Liver (tissue), 9 donors: Measurements from ENCODE around the gene LRRC7. TPM values are rescaled to one million over a fixed set of nuclear protein-coding genes. Genes with fewer than 3 reads are reported as not detected.

Experiments
- DNase-seq: peaks from one replicate; pipeline ENCODE4 v3.0.0-alpha.2; 2017; ENCODE audit warnings: low spot score
- H3K27ac ChIP-seq, 2 donors: one replicate each; pipeline ENCODE4 v1.7.0; 2013; ENCODE audit warnings: inconsistent platforms in 2 of 2, low read length in 2 of 2, control low read depth in 1 of 2, low read depth in 1 of 2, mild to moderate bottlenecking in 1 of 2
- H3K27me3 ChIP-seq, 4 donors: one replicate each; pipeline versions ENCODE4 v1.6.1 to v1.7.0; 2013; ENCODE audit warnings: low read length in 3 of 4, inconsistent platforms in 1 of 4, mild to moderate bottlenecking in 1 of 4, moderate library complexity in 1 of 4; ENCODE audit not compliant: control insufficient read depth in 4 of 4, insufficient read depth in 4 of 4
- H3K36me3 ChIP-seq, 4 donors: one replicate each; pipeline versions ENCODE4 v1.6.1 to v1.7.0; 2013; ENCODE audit warnings: low read length in 3 of 4, mild to moderate bottlenecking in 3 of 4, low read depth in 1 of 4, moderate library complexity in 1 of 4; ENCODE audit not compliant: control insufficient read depth in 4 of 4, insufficient read depth in 3 of 4
- H3K4me1 ChIP-seq, 4 donors: one replicate each; pipeline versions ENCODE4 v1.6.1 to v1.7.0; 2013; ENCODE audit warnings: low read length in 3 of 4, mild to moderate bottlenecking in 3 of 4, moderate library complexity in 1 of 4; ENCODE audit not compliant: control insufficient read depth in 4 of 4, insufficient read depth in 4 of 4
- H3K4me3 ChIP-seq, 3 donors: one replicate each; pipeline versions ENCODE4 v1.6.1 to v1.7.0; 2013; ENCODE audit warnings: low read length in 3 of 3, control low read depth in 1 of 3, low read depth in 1 of 3, mild to moderate bottlenecking in 1 of 3
- H3K9ac ChIP-seq, 2 donors: one replicate each; pipeline ENCODE4 v1.7.0; 2013; ENCODE audit warnings: low read length in 2 of 2, mild to moderate bottlenecking in 2 of 2, moderate library complexity in 2 of 2, control low read depth in 1 of 2, low read depth in 1 of 2
- H3K9me3 ChIP-seq, 4 donors: one replicate each; pipeline versions ENCODE4 v1.6.1 to v1.7.0; 2013; ENCODE audit warnings: low read length in 3 of 4; ENCODE audit not compliant: control insufficient read depth in 4 of 4
- ATF3 ChIP-seq: IDR thresholded peaks from 2 replicates; pipeline ENCODE4 v1.6.1; 2016; ENCODE audit warnings: antibody characterized with exemption
- CTCF ChIP-seq: fragments of 150-350 bp; IDR thresholded peaks from 2 replicates; pipeline ENCODE4 v1.5.1; 2017; ENCODE audit warnings: improper control_type of control experiment, low read depth, low read length; ENCODE audit not compliant: missing input control
- EGR1 ChIP-seq, 2 donors: IDR thresholded peaks; 2 replicates each; pipeline ENCODE4 v1.6.1; 2016 to 2018; ENCODE audit warnings: antibody characterized with exemption in 2 of 2, low read depth in 2 of 2
- FOXA2 ChIP-seq: IDR thresholded peaks from 2 replicates; pipeline ENCODE4 v1.6.1; 2016; ENCODE audit warnings: antibody characterized with exemption
- GABPA ChIP-seq, 2 donors: IDR thresholded peaks in 1 of 2; conservative IDR thresholded peaks in 1 of 2; 2 replicates each; pipeline ENCODE4 v1.6.1; 2016; ENCODE audit warnings: antibody characterized with exemption in 2 of 2, mild to moderate bottlenecking in 1 of 2, moderate library complexity in 1 of 2
- HNF4A ChIP-seq, 2 donors: conservative IDR thresholded peaks; 2 replicates each; pipeline ENCODE4 v1.6.1; 2016; ENCODE audit warnings: antibody characterized with exemption in 2 of 2, mild to moderate bottlenecking in 2 of 2
- HNF4G ChIP-seq: IDR thresholded peaks from 2 replicates; pipeline ENCODE4 v1.6.1; 2016; ENCODE audit warnings: antibody characterized with exemption
- JUND ChIP-seq, 2 donors: IDR thresholded peaks; 2 replicates each; pipeline ENCODE4 v1.6.1; 2016; ENCODE audit warnings: antibody characterized with exemption in 2 of 2
- MAX ChIP-seq: IDR thresholded peaks from 2 replicates; pipeline ENCODE4 v1.6.1; 2016; ENCODE audit warnings: antibody characterized with exemption
- NR2F2 ChIP-seq: IDR thresholded peaks from 2 replicates; pipeline ENCODE4 v1.6.1; 2016; ENCODE audit warnings: antibody characterized with exemption
- REST ChIP-seq: IDR thresholded peaks from 2 replicates; pipeline ENCODE4 v1.6.1; 2016; ENCODE audit warnings: antibody characterized with exemption, mild to moderate bottlenecking
- RXRA ChIP-seq, 2 donors: IDR thresholded peaks; 2 replicates each; pipeline ENCODE4 v1.6.1; 2017 to 2018; ENCODE audit warnings: antibody characterized with exemption in 2 of 2, mild to moderate bottlenecking in 1 of 2
- SP1 ChIP-seq: IDR thresholded peaks from 2 replicates; pipeline ENCODE4 v1.6.1; 2018; ENCODE audit warnings: antibody characterized with exemption, mild to moderate bottlenecking
- TAF1 ChIP-seq: conservative IDR thresholded peaks from 2 replicates; pipeline ENCODE4 v1.6.1; 2016; ENCODE audit warnings: antibody characterized with exemption, mild to moderate bottlenecking
- YY1 ChIP-seq: IDR thresholded peaks from 2 replicates; pipeline ENCODE4 v1.6.1; 2016; ENCODE audit warnings: antibody characterized with exemption, mild to moderate bottlenecking
- ZBTB33 ChIP-seq: IDR thresholded peaks from 2 replicates; pipeline ENCODE4 v1.6.1; 2016; ENCODE audit warnings: antibody characterized with exemption
- WGBS: extraction: QIAGEN DNeasy Blood & Tissue Kit; methylation state at CpG from one replicate; pipeline ENCODE4 v1.1.7; 2013; 5-methylcytosine and 5-hydroxymethylcytosine counted together
- polyA plus RNA-seq, 2 donors: library from polyadenylated mRNA; stranded (reverse) in 1 of 2; unstranded in 1 of 2; fragments of 200-250 nt in 1 of 2; fragments of >200 nt in 1 of 2; fragmentation: Nextera tagmentation in 1 of 2; extraction: Ambion mirVana in 1 of 2; gene quantifications; one replicate each; pipeline versions ENCODE4 v1.2.1 to v1.2.3, GENCODE V29; 2013 to 2015
- total RNA-seq, 2 donors: library from RNA; depleted of rRNA; stranded (reverse); fragments of >200 nt; gene quantifications; one replicate each; pipeline ENCODE4 v1.2.3, GENCODE V29; 2014
- donor health status: healthy.
- donor health status: healthy.
- donor health status: healthy.
- donor health status: healthy.
- donor health status: healthy.

Gene LRRC7
- total and polyA plus RNA-seq, 4 donors = 0.08 to 1.1 (median 0.67) TPM

GRCh38 chr1:69671363-69672010 lies 103.8 kb downstream of the LRRC7 start:
- Histone ChIP-seq H3K36me3 (no peaks in the 10 kb centered on the region), H3K27me3 (no peaks in the 10 kb centered on the region), H3K27ac (no peak overlapping the region), H3K4me3 (no peak overlapping the region), H3K9me3 (no peaks in the 10 kb centered on the region), H3K9ac (no peak overlapping the region), H3K4me1 (no peaks in the 10 kb centered on the region)
- TF ChIP-seq SP1 (no peak), ZBTB33 (no peak), TAF1 (no peak), GABPA (IDR thresholded peaks at IDR 0.05 in 1 of 2, conservative IDR thresholded peaks at IDR 0.05 in 1 of 2) (no peak), ATF3 (no peak), CTCF (no peak), REST (no peak), JUND (IDR thresholded peaks at IDR 0.05) (no peak), HNF4A (conservative IDR thresholded peaks at IDR 0.05) (no peak), RXRA (IDR thresholded peaks at IDR 0.05) (no peak), YY1 (no peak)
- WGBS = 76% methylated on average over 7 of the region's 7 CpGs
- no peak for DNase-seq

- no peak overlapping the region for H3K27ac ChIP-seq
- no peaks in the 10 kb centered on the region for H3K36me3 ChIP-seq
- no peak for TF ChIP-seq HNF4A (conservative IDR thresholded peaks at IDR 0.05)
- no peak for TF ChIP-seq JUND (IDR thresholded peaks at IDR 0.05)
- no peak for TF ChIP-seq MAX
- TF ChIP-seq FOXA2 = no peak
- TF ChIP-seq YY1 = no peak
- TF ChIP-seq NR2F2 = no peak
- no peak for TF ChIP-seq RXRA (IDR thresholded peaks at IDR 0.05)
- no peak for TF ChIP-seq CTCF
- TF ChIP-seq GABPA (IDR thresholded peaks at IDR 0.05 in 1 of 2, conservative IDR thresholded peaks at IDR 0.05 in 1 of 2) = no peak
- no peak for TF ChIP-seq REST
- TF ChIP-seq HNF4G = no peak
- TF ChIP-seq EGR1 (IDR thresholded peaks at IDR 0.05; ENCODE audit: low read depth in 2 of 2) = no peak
- H3K4me1 ChIP-seq = no peaks in the 10 kb centered on the region
- WGBS = 54% methylated on average over 1 of the region's 1 CpG
- no peak overlapping the region for H3K4me3 ChIP-seq
- H3K9me3 ChIP-seq = no peaks in the 10 kb centered on the region
- H3K27me3 ChIP-seq = no peaks in the 10 kb centered on the region
- no peak overlapping the region for H3K9ac ChIP-seq
- no peak for DNase-seq
These were observed 105.6 kb downstream of the LRRC7 start for GRCh38 chr1:69673321-69673720.
